HG03565 (cell line): ENCODE measurements around the gene NTRK3.
"Not testable (repeated sequence)": the region's sequence is repeated elsewhere in the genome, so short reads cannot be mapped to it uniquely, and the experiment has no call there.

ENCODE experiments used
- ATAC-seq: cut with Tn5 transposase; IDR thresholded peaks from one replicate; pipeline ENCODE4 v1.9.1; 2021; ENCODE audit warnings: mild to moderate bottlenecking, moderate library complexity; ENCODE audit not compliant: unreplicated experiment

NTRK3 gene

GRCh38 chr15:87848012-87848411, 408.5 kb downstream of the NTRK3 start:
- ATAC-seq, result no peak

GRCh38 chr15:87846746-87847145, 409.8 kb downstream of the NTRK3 start:
- no peak for ATAC-seq

GRCh38 chr15:87843312-87843711, 413.2 kb downstream of the NTRK3 start:
- ATAC-seq, result no peak

GRCh38 chr15:87841426-87841998, 415.0 kb downstream of the NTRK3 start:
- no peak for ATAC-seq

GRCh38 chr15:87835830-87836229, 420.7 kb downstream of the NTRK3 start:
- ATAC-seq, result not testable (repeated sequence)

GRCh38 chr15:87833333-87833732, 423.2 kb downstream of the NTRK3 start:
- not testable (repeated sequence) for ATAC-seq

GRCh38 chr15:87829332-87830050, 427.0 kb downstream of the NTRK3 start:
- ATAC-seq, result no peak

GRCh38 chr15:87828608-87829007, 427.9 kb downstream of the NTRK3 start:
- no peak for ATAC-seq

- no peak for ATAC-seq
Observed at GRCh38 chr15:87827131-87827530, 429.4 kb downstream of the NTRK3 start.

- ATAC-seq, result no peak
Observed at GRCh38 chr15:87826119-87826747, 430.3 kb downstream of the NTRK3 start.

GRCh38 chr15:87818756-87819155, 437.8 kb downstream of the NTRK3 start:
- no peak for ATAC-seq

- ATAC-seq, result no peak
Observed at GRCh38 chr15:87817553-87817952, 439.0 kb downstream of the NTRK3 start.

- ATAC-seq, result no peak
Observed at GRCh38 chr15:87816811-87817210, 439.7 kb downstream of the NTRK3 start.

- ATAC-seq, result no peak
Observed at GRCh38 chr15:87816016-87816415, 440.5 kb downstream of the NTRK3 start.
